ENCODE results near the gene PDK2. TPM values are rescaled to one million over a fixed set of nuclear protein-coding genes. Genes with fewer than 3 reads are reported as not detected.

Gene PDK2
- total and polyA plus RNA-seq, 5 donors from 2014 or later, result 25.2 to 65.2 (median 48.0) TPM

DNA sequence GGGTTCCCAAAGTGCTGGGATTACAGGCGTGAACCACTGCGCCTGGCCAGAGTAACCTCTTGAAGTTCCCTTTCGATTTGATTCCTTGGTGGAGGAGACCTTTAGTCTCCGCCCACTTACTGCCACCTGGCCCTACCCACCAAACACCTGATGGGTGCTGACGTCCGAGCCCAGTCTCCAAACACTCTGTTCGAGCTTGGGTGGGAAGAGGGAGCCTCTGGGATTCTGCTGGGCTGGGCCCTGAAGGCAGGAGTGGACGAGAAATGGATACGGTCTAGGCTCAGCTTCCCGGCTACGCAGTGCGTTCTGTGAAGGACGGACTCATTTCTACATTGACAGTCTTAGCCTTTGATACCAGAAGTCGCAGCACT is 40.1 kb upstream of the PDK2 start:
- H3K36me3 ChIP-seq (ENCODE audit: control insufficient read depth, insufficient read depth, low read length), result no peaks in the 10 kb centered on the region
- peak overlapping the region; percentile 92 for H3K4me3 ChIP-seq (ENCODE audit: low read depth, low read length)
- peak overlapping the region; percentile 90 to 92 (median 90) for H3K4me3 Mint-ChIP-seq
- H3K9me3 Mint-ChIP-seq, result peaks cover 0 to 2% (median 0%) of the 10 kb centered on the region in 7 donors
- peaks cover 5 to 31% (median 24%) of the 10 kb centered on the region in 4 donors for H3K4me1 Mint-ChIP-seq
- peak overlapping the region; percentile 44 for H3K27ac ChIP-seq (ENCODE audit: insufficient read depth, low read length, poor library complexity, severe bottlenecking)
- H3K27me3 ChIP-seq (ENCODE audit: control insufficient read depth, insufficient read depth, low read length), result no peaks in the 10 kb centered on the region
- no peaks in the 10 kb centered on the region for H3K9me3 ChIP-seq (ENCODE audit: control insufficient read depth in 2 of 2, low read length in 2 of 2)
- H3K4me1 ChIP-seq (ENCODE audit: control insufficient read depth, insufficient read depth, low read length, poor library complexity, severe bottlenecking), result peaks cover 20% of the 10 kb centered on the region
- H3K36me3 Mint-ChIP-seq, result no peaks in the 10 kb centered on the region
- ATAC-seq (ENCODE audit: low read depth in 2 of 2) (no peak), DNase-seq (peak; percentile 12 to 29 (median 16))
- no peaks in the 10 kb centered on the region for H3K27me3 Mint-ChIP-seq
- peak overlapping the region; percentile 53 to 87 (median 67) for H3K27ac Mint-ChIP-seq

GRCh38 chr17:50055426-50056216 is 39.5 kb upstream of the PDK2 start, which contains the start of gene ITGA3:
Gene ITGA3 (plus strand): TSS chr17:50056110. CDS start chr17:50056440, 330 bp downstream.
- Histone ChIP-seq H3K36me3 (ENCODE audit: control insufficient read depth, insufficient read depth, low read length) (no peaks in the 10 kb centered on the region), H3K9me3 (ENCODE audit: control insufficient read depth in 2 of 2, low read length in 2 of 2) (no peaks in the 10 kb centered on the region), H3K4me3 (ENCODE audit: low read depth, low read length) (peak within 1 kb of the TSS; percentile 92), H3K4me1 (ENCODE audit: control insufficient read depth, insufficient read depth, low read length, poor library complexity, severe bottlenecking) (peaks cover 20% of the 10 kb centered on the region), H3K27me3 (ENCODE audit: control insufficient read depth, insufficient read depth, low read length) (no peaks in the 10 kb centered on the region), H3K27ac (ENCODE audit: insufficient read depth, low read length, poor library complexity, severe bottlenecking) (peak within 1 kb of the TSS; percentile 47)
- peaks cover 0 to 2% (median 0%) of the 10 kb centered on the region in 7 donors for H3K9me3 Mint-ChIP-seq
- H3K27me3 Mint-ChIP-seq, result no peaks in the 10 kb centered on the region
- peaks cover 5 to 31% (median 24%) of the 10 kb centered on the region in 4 donors for H3K4me1 Mint-ChIP-seq
- DNase-seq (peak; percentile 41 to 63 (median 62)), ATAC-seq (ENCODE audit: low read depth in 2 of 2) (peak; percentile 40 to 59)
- H3K36me3 Mint-ChIP-seq, result no peaks in the 10 kb centered on the region
- peak within 1 kb of the TSS; percentile 90 to 92 (median 90) for H3K4me3 Mint-ChIP-seq
- H3K27ac Mint-ChIP-seq, result peak within 1 kb of the TSS; percentile 67 to 97 (median 87)

DNA sequence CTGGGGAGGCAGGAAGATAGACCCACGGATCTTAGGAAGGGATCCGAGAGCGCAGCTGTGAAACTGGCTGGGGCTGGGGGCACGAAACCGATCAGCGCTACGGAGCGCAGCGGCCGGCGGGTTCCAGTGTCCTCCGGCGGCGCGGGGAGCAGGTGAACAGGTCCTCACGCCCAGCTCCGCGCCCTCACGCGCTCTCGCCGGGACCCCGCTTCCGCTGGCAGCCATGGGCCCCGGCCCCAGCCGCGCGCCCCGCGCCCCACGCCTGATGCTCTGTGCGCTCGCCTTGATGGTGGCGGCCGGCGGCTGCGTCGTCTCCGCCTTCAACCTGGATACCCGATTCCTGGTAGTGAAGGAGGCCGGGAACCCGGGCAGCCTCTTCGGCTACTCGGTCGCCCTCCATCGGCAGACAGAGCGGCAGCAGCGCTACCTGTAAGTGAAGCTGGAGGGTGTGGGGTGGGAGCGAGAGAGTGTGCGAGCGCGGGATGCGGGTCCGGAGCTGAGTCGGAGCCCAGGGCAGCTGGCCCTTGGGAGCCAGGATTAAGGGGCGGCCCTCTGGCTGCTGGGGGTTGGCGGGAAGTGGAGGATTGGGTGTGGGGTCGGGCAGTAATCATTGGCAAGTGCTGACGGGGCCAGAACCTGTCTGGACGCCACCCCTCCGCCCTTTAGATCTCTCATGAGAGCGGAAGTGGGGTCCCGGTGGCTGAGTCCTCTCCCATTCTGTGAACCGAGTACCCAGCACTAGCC is 38.8 kb upstream of the PDK2 start:
- H3K4me1 Mint-ChIP-seq, result peaks cover 5 to 28% (median 23%) of the 10 kb centered on the region in 4 donors
- H3K36me3 ChIP-seq (ENCODE audit: control insufficient read depth, insufficient read depth, low read length), result no peaks in the 10 kb centered on the region
- DNase-seq, result peak; percentile 27 to 61 (median 48)
- H3K27ac ChIP-seq (ENCODE audit: insufficient read depth, low read length, poor library complexity, severe bottlenecking), result peak overlapping the region; percentile 47
- peak overlapping the region; percentile 90 to 92 (median 90) for H3K4me3 Mint-ChIP-seq
- H3K4me1 ChIP-seq (ENCODE audit: control insufficient read depth, insufficient read depth, low read length, poor library complexity, severe bottlenecking), result peaks cover 20% of the 10 kb centered on the region
- no peaks in the 10 kb centered on the region for H3K9me3 ChIP-seq (ENCODE audit: control insufficient read depth in 2 of 2, low read length in 2 of 2)
- H3K36me3 Mint-ChIP-seq, result no peaks in the 10 kb centered on the region
- no peaks in the 10 kb centered on the region for H3K27me3 Mint-ChIP-seq
- peak; percentile 66 to 73 for ATAC-seq (ENCODE audit: low read depth in 2 of 2)
- peaks cover 0 to 2% (median 0%) of the 10 kb centered on the region in 7 donors for H3K9me3 Mint-ChIP-seq
- peak overlapping the region; percentile 19 for H3K4me3 ChIP-seq (ENCODE audit: low read depth, low read length)
- peak overlapping the region in 2 of 3 donors; percentile 36 to 97 for H3K27ac Mint-ChIP-seq
- no peaks in the 10 kb centered on the region for H3K27me3 ChIP-seq (ENCODE audit: control insufficient read depth, insufficient read depth, low read length)

DNA sequence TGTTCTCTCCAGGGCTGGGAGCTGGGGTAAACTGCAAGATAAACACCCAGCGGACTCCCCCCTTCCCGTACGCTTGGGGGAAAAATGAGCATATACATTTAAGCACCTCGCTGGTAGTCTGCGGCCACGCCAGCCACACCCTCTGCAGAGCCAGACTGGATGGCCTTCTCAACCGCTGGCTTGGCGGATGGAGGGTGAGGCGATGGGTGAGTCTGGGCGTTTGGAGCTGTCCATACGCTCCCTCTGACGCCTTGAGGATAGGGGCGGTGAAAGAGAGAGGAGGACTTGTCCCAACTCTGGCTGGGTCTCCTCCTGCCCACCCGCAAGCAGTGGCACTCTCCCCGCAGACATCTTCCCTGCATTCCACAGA is 38.2 kb upstream of the PDK2 start:
- Histone ChIP-seq H3K36me3 (ENCODE audit: control insufficient read depth, insufficient read depth, low read length) (no peaks in the 10 kb centered on the region), H3K9me3 (ENCODE audit: control insufficient read depth in 2 of 2, low read length in 2 of 2) (no peaks in the 10 kb centered on the region), H3K27ac (ENCODE audit: insufficient read depth, low read length, poor library complexity, severe bottlenecking) (no peak overlapping the region), H3K27me3 (ENCODE audit: control insufficient read depth, insufficient read depth, low read length) (no peaks in the 10 kb centered on the region), H3K4me1 (ENCODE audit: control insufficient read depth, insufficient read depth, low read length, poor library complexity, severe bottlenecking) (peaks cover 20% of the 10 kb centered on the region), H3K4me3 (ENCODE audit: low read depth, low read length) (peak overlapping the region; percentile 19)
- Mint-ChIP-seq H3K36me3 (no peaks in the 10 kb centered on the region), H3K27ac (peak overlapping the region in 1 of 3 donors; percentile 36), H3K4me1 (peaks cover 5 to 26% (median 22%) of the 10 kb centered on the region in 4 donors), H3K9me3 (peaks cover 0 to 2% (median 0%) of the 10 kb centered on the region in 7 donors), H3K4me3 (peak overlapping the region; percentile 90 to 92 (median 90)), H3K27me3 (no peaks in the 10 kb centered on the region)
- ATAC-seq (ENCODE audit: low read depth in 2 of 2) (no peak), DNase-seq (peak in 1 of 3 donors; percentile 0)

GRCh38 chr17:50057521-50057991 is 37.6 kb upstream of the PDK2 start:
- no peaks in the 10 kb centered on the region for H3K36me3 Mint-ChIP-seq
- Histone ChIP-seq H3K9me3 (ENCODE audit: control insufficient read depth in 2 of 2, low read length in 2 of 2) (no peaks in the 10 kb centered on the region), H3K36me3 (ENCODE audit: control insufficient read depth, insufficient read depth, low read length) (no peaks in the 10 kb centered on the region), H3K4me1 (ENCODE audit: control insufficient read depth, insufficient read depth, low read length, poor library complexity, severe bottlenecking) (peaks cover 20% of the 10 kb centered on the region), H3K27ac (ENCODE audit: insufficient read depth, low read length, poor library complexity, severe bottlenecking) (no peak overlapping the region), H3K27me3 (ENCODE audit: control insufficient read depth, insufficient read depth, low read length) (no peaks in the 10 kb centered on the region), H3K4me3 (ENCODE audit: low read depth, low read length) (no peak overlapping the region)
- no peak for DNase-seq
- H3K27me3 Mint-ChIP-seq, result no peaks in the 10 kb centered on the region
- no peak for ATAC-seq (ENCODE audit: low read depth in 2 of 2)
- peaks cover 5 to 26% (median 22%) of the 10 kb centered on the region in 4 donors for H3K4me1 Mint-ChIP-seq
- peak overlapping the region; percentile 90 to 92 (median 90) for H3K4me3 Mint-ChIP-seq
- H3K27ac Mint-ChIP-seq, result peak overlapping the region in 1 of 3 donors; percentile 79
- peaks cover 0 to 2% (median 0%) of the 10 kb centered on the region in 7 donors for H3K9me3 Mint-ChIP-seq

DNA sequence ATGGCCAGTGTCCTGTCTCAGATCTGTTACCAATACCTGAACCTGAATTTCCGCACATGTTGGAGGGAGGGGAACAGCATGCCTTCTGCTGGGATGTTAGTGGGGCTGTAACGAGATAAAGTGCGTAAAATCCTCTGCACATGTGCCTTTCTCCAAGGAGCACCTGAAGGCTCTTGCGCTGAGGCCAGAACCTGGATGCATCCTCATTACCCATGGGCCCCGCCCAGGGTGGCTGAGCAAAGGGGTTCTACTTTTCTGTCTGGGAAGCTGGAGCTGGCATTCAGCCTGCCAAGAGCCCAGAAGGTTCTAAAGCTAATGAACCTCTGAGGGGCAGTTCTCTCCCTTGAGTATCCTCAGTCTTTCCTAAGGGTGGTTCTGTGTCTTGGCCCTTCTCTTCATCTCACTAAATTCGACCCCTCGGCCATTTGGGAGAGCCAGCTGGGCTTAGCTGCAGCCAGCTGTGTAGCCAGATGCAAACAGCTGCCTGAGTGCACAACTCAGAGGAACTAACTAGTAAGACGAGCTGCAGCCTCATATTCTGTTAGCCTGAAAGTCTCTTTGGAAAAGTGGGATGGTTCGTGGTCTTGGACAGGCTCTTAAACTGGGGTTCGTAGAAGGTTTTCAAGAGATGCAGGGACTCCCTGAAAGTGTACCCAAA is 36.7 kb upstream of the PDK2 start:
- Mint-ChIP-seq H3K27ac (no peak overlapping the region), H3K4me1 (peaks cover 5 to 26% (median 22%) of the 10 kb centered on the region in 4 donors), H3K27me3 (no peaks in the 10 kb centered on the region), H3K36me3 (no peaks in the 10 kb centered on the region), H3K4me3 (peak overlapping the region; percentile 48 to 91 (median 73)), H3K9me3 (peaks cover 0 to 2% (median 0%) of the 10 kb centered on the region in 7 donors)
- Histone ChIP-seq H3K4me3 (ENCODE audit: low read depth, low read length) (no peak overlapping the region), H3K36me3 (ENCODE audit: control insufficient read depth, insufficient read depth, low read length) (no peaks in the 10 kb centered on the region), H3K27ac (ENCODE audit: insufficient read depth, low read length, poor library complexity, severe bottlenecking) (no peak overlapping the region), H3K27me3 (ENCODE audit: control insufficient read depth, insufficient read depth, low read length) (no peaks in the 10 kb centered on the region), H3K9me3 (ENCODE audit: control insufficient read depth in 2 of 2, low read length in 2 of 2) (no peaks in the 10 kb centered on the region), H3K4me1 (ENCODE audit: control insufficient read depth, insufficient read depth, low read length, poor library complexity, severe bottlenecking) (peaks cover 20% of the 10 kb centered on the region)
- ATAC-seq (ENCODE audit: low read depth in 2 of 2), result no peak
- no peak for DNase-seq

GRCh38 chr17:50059256-50059655 is 35.9 kb upstream of the PDK2 start:
- DNase-seq (no peak), ATAC-seq (ENCODE audit: low read depth in 2 of 2) (no peak)
- Histone ChIP-seq H3K4me3 (ENCODE audit: low read depth, low read length) (no peak overlapping the region), H3K36me3 (ENCODE audit: control insufficient read depth, insufficient read depth, low read length) (no peaks in the 10 kb centered on the region), H3K9me3 (ENCODE audit: control insufficient read depth in 2 of 2, low read length in 2 of 2) (no peaks in the 10 kb centered on the region), H3K27me3 (ENCODE audit: control insufficient read depth, insufficient read depth, low read length) (no peaks in the 10 kb centered on the region), H3K27ac (ENCODE audit: insufficient read depth, low read length, poor library complexity, severe bottlenecking) (no peak overlapping the region), H3K4me1 (ENCODE audit: control insufficient read depth, insufficient read depth, low read length, poor library complexity, severe bottlenecking) (peaks cover 20% of the 10 kb centered on the region)
- Mint-ChIP-seq H3K27ac (no peak overlapping the region), H3K27me3 (no peaks in the 10 kb centered on the region), H3K9me3 (peaks cover 0 to 2% (median 0%) of the 10 kb centered on the region in 7 donors), H3K4me3 (peak overlapping the region in 1 of 4 donors; percentile 91), H3K36me3 (no peaks in the 10 kb centered on the region), H3K4me1 (peaks cover 5 to 26% (median 22%) of the 10 kb centered on the region in 4 donors)

Measured in CD4-positive, CD25-positive, alpha-beta regulatory T cell (primary cell).